Measurements from ENCODE around the gene TBCD.
"Not testable (repeated sequence)": the region's sequence is repeated elsewhere in the genome, so short reads cannot be mapped to it uniquely, and the experiment has no call there.

Gene TBCD

DNA sequence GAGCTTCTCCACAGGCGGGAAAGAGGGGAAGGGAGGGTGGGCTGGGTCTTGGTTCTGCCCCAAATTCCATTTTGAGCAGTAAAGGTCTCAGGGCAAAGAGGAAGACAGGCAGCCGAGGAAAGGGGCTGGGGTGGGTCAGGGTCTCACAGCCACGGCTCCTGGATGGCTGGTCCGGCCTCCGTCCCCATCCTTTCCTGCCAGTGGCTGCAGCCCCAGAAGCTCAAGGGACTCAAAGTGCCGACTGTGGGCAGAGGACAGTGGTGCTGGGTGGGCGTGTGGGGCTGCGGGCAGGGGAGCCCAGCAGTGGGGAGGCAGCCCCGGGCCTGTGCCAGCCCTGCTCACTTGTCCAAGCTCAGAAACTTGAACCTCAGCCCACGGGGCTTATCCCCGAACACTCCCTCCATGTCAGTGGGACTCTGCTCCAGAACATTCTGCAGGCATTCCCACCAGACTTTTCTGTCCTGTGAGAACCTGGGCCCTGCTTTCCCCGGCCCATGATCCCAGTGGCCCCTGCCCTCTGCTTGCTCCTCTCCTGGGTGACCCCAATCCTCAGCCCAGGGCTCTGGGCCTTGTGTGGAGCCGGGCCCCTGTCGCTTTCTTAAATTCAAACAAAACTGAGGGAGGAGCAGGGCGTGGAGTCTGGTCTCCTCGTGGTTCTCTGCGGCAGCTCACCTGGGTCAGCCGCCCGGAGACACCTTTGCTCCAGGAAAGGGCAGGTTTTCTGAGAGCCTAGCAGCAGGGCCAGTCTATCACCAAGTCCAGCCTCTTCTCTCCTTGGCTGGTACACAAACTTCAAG lies 209.7 kb downstream of the TBCD start:
- H3K4me2 ChIP-seq (ENCODE audit: low read depth, low read length, poor library complexity, severe bottlenecking): no peak overlapping the region
- no peaks in the 10 kb centered on the region for H3K79me2 ChIP-seq (ENCODE audit: insufficient read depth, low read length)
- no peaks in the 10 kb centered on the region for H3K9me2 ChIP-seq (replicated peaks; ENCODE audit: insufficient read depth, low read length)
- H3K27me3 ChIP-seq (ENCODE audit: low read length): no peaks in the 10 kb centered on the region
- no peaks in the 10 kb centered on the region for H3K36me3 ChIP-seq (ENCODE audit: low read length)
- TF ChIP-seq EZH2phosphoT487 (conservative IDR thresholded peaks at IDR 0.05; ENCODE audit: low read length): no peak
- TF ChIP-seq, protein P1, sequence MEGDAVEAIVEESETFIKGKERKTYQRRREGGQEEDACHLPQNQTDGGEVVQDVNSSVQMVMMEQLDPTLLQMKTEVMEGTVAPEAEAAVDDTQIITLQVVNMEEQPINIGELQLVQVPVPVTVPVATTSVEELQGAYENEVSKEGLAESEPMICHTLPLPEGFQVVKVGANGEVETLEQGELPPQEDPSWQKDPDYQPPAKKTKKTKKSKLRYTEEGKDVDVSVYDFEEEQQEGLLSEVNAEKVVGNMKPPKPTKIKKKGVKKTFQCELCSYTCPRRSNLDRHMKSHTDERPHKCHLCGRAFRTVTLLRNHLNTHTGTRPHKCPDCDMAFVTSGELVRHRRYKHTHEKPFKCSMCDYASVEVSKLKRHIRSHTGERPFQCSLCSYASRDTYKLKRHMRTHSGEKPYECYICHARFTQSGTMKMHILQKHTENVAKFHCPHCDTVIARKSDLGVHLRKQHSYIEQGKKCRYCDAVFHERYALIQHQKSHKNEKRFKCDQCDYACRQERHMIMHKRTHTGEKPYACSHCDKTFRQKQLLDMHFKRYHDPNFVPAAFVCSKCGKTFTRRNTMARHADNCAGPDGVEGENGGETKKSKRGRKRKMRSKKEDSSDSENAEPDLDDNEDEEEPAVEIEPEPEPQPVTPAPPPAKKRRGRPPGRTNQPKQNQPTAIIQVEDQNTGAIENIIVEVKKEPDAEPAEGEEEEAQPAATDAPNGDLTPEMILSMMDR (IDR thresholded peaks at IDR 0.05; ENCODE audit: insufficient read depth, low read length, poor library complexity, severe bottlenecking): no peak
- H3K9ac ChIP-seq (ENCODE audit: low read length): no peak overlapping the region
- H3K27ac ChIP-seq (ENCODE audit: low read depth, low read length): no peak overlapping the region
- H3K9me3 ChIP-seq (ENCODE audit: insufficient read depth, low read length): no peaks in the 10 kb centered on the region
- no peak overlapping the region for H2AFZ ChIP-seq (ENCODE audit: low read depth, low read length, severe bottlenecking)
- H4K20me1 ChIP-seq (ENCODE audit: low read depth, low read length): no peaks in the 10 kb centered on the region
- H3K4me3 ChIP-seq (ENCODE audit: insufficient read depth, low read length, poor library complexity, severe bottlenecking): no peak overlapping the region
- no peaks in the 10 kb centered on the region for H3F3A ChIP-seq (ENCODE audit: insufficient read depth)

DNA sequence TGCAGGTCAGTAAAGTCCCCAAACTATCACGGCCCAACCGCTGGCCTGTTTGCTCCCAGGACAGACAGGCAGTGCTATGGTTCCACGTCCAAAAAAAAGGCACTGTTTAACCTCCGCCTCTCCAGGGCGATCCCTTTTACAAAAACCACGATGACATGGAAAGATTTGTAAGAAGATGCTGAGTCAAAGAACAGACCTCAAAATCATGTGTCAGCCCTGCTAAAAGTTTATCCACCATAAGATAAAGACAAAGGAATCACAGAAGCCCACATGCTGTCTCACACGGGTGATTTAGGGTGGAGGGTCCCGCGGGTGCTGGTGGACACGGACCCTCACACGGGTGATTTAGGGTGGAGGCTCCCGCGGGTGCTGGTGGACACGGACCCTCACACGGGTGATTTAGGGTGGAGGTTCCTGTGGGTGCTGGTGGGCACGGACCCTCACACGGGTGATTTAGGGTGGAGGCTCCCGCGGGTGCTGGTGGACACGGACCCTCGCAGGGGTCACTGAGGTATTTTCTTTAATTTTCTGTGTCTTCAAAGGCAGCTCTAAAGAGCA lies 210.4 kb downstream of the TBCD start:
- TF ChIP-seq, protein P1 (IDR thresholded peaks at IDR 0.05; ENCODE audit: insufficient read depth, low read length, poor library complexity, severe bottlenecking): no peak
- TF ChIP-seq EZH2phosphoT487 (conservative IDR thresholded peaks at IDR 0.05; ENCODE audit: low read length): no peak
- Histone ChIP-seq H3K9ac (ENCODE audit: low read length) (no peak overlapping the region), H3K4me2 (ENCODE audit: low read depth, low read length, poor library complexity, severe bottlenecking) (no peak overlapping the region), H3K9me3 (ENCODE audit: insufficient read depth, low read length) (no peaks in the 10 kb centered on the region), H3K27me3 (ENCODE audit: low read length) (no peaks in the 10 kb centered on the region), H2AFZ (ENCODE audit: low read depth, low read length, severe bottlenecking) (no peak overlapping the region), H4K20me1 (ENCODE audit: low read depth, low read length) (no peaks in the 10 kb centered on the region), H3K27ac (ENCODE audit: low read depth, low read length) (no peak overlapping the region), H3K36me3 (ENCODE audit: low read length) (no peaks in the 10 kb centered on the region), H3F3A (ENCODE audit: insufficient read depth) (no peaks in the 10 kb centered on the region), H3K9me2 (replicated peaks; ENCODE audit: insufficient read depth, low read length) (no peaks in the 10 kb centered on the region), H3K4me3 (ENCODE audit: insufficient read depth, low read length, poor library complexity, severe bottlenecking) (no peak overlapping the region), H3K79me2 (ENCODE audit: insufficient read depth, low read length) (no peaks in the 10 kb centered on the region)

DNA sequence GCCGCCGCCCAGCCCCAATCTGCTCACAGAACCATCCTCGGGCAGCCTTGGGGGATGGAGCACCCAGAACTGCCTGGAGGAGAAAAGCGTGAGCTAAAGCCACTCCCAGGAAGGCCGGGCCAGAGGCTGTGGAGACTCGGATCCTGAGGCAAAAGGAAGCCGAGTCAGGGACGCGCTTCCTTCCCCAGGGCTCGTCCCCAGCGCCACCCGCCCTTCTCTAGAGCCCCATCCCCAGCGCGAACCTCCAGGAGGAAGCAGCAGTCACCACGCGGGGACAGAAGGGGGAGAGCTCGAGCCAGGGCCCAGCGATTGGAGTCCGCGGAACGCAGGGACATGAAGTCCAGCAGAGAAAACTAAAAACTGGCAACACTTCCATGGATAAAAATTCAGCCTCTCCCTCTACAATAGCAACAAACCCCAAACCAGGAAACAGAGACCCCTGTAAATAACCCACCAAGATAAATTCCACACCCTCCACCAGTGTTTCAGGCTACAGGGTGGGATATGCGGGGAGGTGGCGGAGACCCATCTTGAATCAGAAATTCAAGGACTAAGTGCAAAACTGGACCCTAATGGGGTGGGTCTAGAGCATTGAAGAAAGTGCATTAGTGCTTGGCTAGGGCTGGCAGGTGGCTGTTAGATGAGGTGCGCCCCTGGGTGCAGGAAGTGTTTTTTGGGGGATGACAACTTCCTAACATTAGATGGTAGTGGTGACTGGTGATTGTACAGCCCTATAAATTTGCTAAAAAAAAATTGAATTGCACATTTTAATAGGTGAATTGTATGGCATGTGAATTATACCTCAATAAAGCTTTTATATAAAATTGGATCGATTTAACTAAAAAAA lies 211.5 kb downstream of the TBCD start:
- no peaks in the 10 kb centered on the region for H3K36me3 ChIP-seq (ENCODE audit: low read length)
- H4K20me1 ChIP-seq (ENCODE audit: low read depth, low read length): no peaks in the 10 kb centered on the region
- no peak overlapping the region for H3K4me2 ChIP-seq (ENCODE audit: low read depth, low read length, poor library complexity, severe bottlenecking)
- H3K4me3 ChIP-seq (ENCODE audit: insufficient read depth, low read length, poor library complexity, severe bottlenecking): no peak overlapping the region
- no peak overlapping the region for H3K9ac ChIP-seq (ENCODE audit: low read length)
- no peak for TF ChIP-seq EZH2phosphoT487 (conservative IDR thresholded peaks at IDR 0.05; ENCODE audit: low read length)
- TF ChIP-seq, protein P1 (IDR thresholded peaks at IDR 0.05; ENCODE audit: insufficient read depth, low read length, poor library complexity, severe bottlenecking): no peak
- no peak overlapping the region for H3K27ac ChIP-seq (ENCODE audit: low read depth, low read length)
- no peaks in the 10 kb centered on the region for H3K27me3 ChIP-seq (ENCODE audit: low read length)
- no peaks in the 10 kb centered on the region for H3K9me2 ChIP-seq (replicated peaks; ENCODE audit: insufficient read depth, low read length)
- H3K9me3 ChIP-seq (ENCODE audit: insufficient read depth, low read length): no peaks in the 10 kb centered on the region
- H3K79me2 ChIP-seq (ENCODE audit: insufficient read depth, low read length): no peaks in the 10 kb centered on the region
- H2AFZ ChIP-seq (ENCODE audit: low read depth, low read length, severe bottlenecking): no peak overlapping the region
- H3F3A ChIP-seq (ENCODE audit: insufficient read depth): peaks cover 5% of the 10 kb centered on the region; the same call in 1 of the 2 replicates

DNA sequence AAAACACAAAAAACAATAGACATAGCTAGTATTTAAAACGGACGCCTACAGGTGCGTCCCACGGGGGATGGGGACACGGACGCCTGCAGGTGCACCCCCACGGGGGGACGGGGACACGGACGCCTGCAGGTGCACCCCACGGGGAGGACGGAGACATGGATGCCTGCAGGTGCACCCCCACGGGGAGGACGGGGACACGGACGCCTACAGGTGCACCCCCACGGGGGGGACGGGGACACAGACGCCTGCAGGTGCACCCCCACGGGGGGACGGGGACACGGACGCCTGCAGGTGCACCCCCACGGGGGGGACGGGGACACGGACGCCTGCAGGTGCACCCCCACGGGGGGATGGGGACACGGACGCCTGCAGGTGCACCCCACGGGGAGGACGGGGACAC lies 212.6 kb downstream of the TBCD start:
- not testable (repeated sequence) for H3K36me3 ChIP-seq (ENCODE audit: low read length); H3K9me2 ChIP-seq (replicated peaks; ENCODE audit: insufficient read depth, low read length); H3K27me3 ChIP-seq (ENCODE audit: low read length); H3K79me2 ChIP-seq (ENCODE audit: insufficient read depth, low read length); H3K9me3 ChIP-seq (ENCODE audit: insufficient read depth, low read length); H2AFZ ChIP-seq (ENCODE audit: low read depth, low read length, severe bottlenecking); H3K4me2 ChIP-seq (ENCODE audit: low read depth, low read length, poor library complexity, severe bottlenecking); H3K27ac ChIP-seq (ENCODE audit: low read depth, low read length); H3K4me3 ChIP-seq (ENCODE audit: insufficient read depth, low read length, poor library complexity, severe bottlenecking); H3F3A ChIP-seq (ENCODE audit: insufficient read depth); H3K9ac ChIP-seq (ENCODE audit: low read length); H4K20me1 ChIP-seq (ENCODE audit: low read depth, low read length)
